Germinal center (tissue), 1 donor: ENCODE measurements around the gene GUCY1B1.
"Not testable (repeated sequence)": the region's sequence is repeated elsewhere in the genome, so short reads cannot be mapped to it uniquely, and the experiment has no call there.

Experiments
- DNase-seq: peaks from one replicate; pipeline ENCODE4 v3.0.0; 2012; ENCODE audit warnings: mixed read lengths, low spot score

Gene GUCY1B1

DNA sequence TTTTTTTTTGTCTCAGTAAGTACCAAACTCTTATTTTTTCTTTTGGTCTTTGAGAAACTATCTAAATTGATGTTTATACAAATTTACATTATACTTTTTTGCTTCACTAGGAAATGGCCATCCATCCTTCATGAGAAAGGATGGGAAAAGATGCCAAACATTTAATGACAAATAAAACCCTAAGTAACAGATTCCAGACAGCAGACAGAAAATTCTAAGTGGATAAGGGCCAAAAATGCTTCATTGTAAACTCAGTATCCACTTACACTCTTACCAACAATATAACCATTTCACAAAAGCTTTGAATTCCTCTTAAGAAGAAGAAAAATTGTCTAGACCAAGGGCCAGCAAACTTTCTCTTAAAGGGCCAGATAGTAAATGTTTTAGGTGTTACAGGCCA lies 3.5 kb downstream of the GUCY1B1 start:
- no peak for DNase-seq

GRCh38 chr4:155763551-155763950 lies 4.7 kb downstream of the GUCY1B1 start:
- no peak for DNase-seq

DNA sequence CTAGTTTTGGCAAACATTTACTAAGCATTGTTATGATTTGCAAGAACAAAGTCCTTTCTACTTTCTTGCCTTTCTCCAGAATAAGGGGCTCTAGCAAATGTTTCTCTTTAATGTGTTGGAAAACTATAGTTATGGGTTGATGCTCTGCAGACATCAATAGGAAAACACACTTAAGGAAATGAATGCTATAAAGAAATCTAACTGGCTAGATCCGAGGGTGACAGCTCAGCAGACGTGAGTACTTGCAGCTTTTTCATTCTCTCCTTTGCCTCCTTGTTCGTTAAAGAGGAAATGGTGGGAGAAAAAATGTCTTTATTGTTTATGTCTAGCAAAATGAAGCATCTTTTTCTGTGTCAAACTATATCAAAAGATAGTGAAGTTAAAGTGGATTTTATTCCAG lies 6.3 kb downstream of the GUCY1B1 start:
- DNase-seq: no peak

GRCh38 chr4:155766622-155767021 lies 7.8 kb downstream of the GUCY1B1 start:
- DNase-seq: no peak

DNA sequence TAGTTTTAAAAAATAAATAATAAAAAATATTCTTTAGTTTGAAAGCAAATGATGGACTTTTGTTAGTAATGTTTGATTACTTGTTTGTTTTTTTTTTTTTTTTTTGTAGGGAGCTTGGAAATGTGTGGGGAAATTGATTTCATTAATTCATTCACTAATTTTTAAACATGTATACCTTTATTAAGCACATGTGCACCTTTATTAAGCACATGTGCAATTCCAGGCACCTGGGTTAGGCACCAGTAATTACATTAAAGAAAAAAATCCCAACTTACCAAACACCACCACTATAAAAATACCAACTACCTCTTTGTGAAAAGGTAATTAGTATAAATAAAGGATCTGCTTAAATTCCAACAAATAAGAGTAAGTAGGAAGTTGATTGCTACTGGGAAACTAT lies 9.5 kb downstream of the GUCY1B1 start:
- no peak for DNase-seq

- DNase-seq: no peak
Observed at GRCh38 chr4:155769090-155769489, 10.3 kb downstream of the GUCY1B1 start.

DNA sequence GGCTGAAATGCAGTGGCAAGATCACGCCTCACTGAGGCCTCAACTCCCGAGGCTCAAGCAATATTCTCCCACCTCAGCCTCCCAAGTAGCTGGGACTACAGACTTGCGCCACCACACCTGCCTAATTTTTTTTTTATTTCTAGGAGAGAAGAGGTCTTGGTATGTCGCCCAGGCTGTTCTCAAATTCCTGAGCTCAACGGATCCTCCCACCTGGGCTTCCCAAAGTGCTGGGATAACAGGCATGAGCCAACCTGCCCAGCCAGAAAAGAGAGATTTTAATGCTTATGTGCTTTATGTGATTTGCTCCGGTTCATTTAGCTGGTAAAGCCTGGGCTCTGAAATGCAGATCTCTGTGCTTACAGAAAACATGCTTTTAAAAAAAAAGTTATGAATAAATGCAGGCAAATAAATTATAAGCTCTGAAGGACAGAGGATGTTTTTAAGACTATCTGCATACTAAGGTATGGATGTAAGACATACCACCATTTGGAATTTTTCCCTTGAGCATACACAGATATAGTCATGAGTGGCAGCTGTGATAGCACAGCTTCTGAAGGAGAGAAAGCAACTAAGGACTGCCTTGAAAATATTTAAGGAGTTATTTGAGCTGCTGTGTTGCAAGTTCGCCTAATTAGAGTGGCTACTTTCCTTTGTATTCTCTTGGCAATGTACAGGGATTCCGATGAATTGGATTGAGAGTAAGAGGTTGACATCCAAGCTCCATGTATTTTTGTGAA lies 13.8 kb downstream of the GUCY1B1 start:
- DNase-seq: no peak

- DNase-seq: no peak
Observed at GRCh38 chr4:155773196-155773800, 14.5 kb downstream of the GUCY1B1 start.

DNA sequence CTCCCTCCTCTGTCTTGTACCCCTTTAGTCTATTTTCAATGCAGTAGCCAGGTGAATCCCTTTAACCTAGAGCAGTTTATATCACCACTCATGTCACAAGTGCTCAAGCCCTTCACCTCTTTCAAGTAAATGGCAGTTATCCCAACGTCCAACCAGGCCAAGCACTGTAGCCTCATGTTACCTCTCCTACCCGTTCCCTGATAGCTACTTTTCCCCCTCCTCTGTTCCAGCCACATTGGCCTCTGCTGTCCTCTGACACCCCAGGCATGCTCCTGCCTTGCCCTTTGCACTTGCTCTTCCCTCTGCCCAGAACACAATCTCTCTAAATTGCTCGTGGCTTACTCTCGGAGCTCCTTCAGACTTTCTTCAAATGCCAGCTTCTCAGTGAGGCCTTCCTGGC lies 15.2 kb downstream of the GUCY1B1 start:
- no peak for DNase-seq

DNA sequence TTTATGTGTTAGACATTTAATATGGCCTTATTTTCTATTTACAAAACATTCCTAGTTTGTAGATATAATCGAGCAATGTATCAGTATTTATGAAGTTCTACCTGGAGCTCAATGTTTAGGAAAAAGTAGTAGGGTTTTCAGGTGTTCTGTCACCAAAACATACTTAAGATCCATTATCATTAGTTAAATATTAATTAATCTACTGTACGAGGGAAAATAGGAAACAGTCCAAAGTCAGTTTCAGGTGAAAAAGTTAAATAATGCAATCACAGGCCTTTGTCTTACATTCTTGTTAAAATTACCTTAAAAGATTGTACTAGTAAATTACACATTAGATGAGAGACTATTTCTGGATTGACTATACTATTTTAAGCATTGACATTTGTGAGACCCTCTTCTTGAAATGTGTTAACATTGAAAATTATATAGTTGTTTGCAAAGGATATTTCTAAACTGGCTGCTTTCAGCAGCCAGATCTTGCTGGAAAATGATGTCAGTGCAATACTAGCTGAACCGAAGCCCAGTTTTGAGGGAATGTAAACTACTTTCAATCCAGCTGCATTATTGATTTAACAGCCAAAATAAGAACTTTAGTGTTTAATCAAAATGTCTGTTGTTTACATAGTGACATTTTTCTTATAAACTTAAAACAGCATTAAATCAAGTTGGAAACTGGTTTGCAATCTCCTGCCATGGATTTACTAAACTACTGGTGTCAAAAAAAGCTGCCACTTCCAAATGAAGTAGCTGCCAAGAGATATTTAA lies 19.3 kb downstream of the GUCY1B1 start:
- DNase-seq: no peak

- DNase-seq: no peak
Observed at GRCh38 chr4:155780775-155781174, 22.0 kb downstream of the GUCY1B1 start.

DNA sequence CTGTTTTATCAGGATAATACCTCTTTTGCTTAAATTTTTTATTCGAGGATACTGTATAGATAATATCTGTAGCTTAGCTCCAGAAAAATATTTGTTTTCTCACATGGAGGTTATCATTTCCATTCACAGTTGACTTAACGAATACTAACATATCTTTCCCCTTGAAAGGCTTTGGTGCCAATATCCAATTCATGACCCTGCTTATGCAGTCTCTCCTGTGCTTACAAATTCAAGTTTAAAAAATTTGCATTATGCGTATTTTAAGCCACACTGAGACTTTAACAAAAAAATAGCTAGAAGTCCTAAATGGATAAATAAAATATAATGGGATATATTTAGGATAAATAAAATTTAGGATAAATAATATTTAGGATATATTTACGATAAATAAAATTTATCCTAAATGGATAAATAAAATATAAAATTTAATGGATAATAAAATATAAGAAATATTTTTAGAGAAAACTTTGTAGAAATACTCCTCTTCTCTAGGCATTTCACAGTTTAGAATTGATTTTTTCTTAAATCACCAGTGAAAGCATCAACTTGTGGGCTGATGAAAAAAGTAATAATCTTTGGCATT lies 22.5 kb downstream of the GUCY1B1 start:
- DNase-seq: no peak

DNA sequence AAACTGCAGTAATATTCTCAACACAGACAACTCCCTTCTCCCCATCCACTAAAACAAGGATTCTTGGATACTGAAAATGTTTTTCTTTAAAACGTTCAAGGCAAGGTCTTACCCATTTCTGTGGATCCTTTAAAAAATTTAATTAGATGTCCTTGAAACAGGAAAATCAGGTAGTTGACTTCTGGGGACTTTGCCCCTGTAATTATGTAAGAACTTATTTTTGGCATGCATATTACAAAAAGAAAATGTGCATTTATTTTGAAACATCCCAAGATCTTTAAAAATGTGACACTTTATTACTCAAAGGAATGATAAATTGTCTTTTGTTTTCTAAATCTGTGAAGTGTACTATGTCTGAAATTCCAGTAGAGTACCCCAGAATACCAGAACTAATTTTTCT lies 25.8 kb downstream of the GUCY1B1 start:
- no peak for DNase-seq

GRCh38 chr4:155785828-155786227 lies 27.0 kb downstream of the GUCY1B1 start:
- DNase-seq: no peak

GRCh38 chr4:155787113-155787710 lies 28.4 kb downstream of the GUCY1B1 start:
- DNase-seq: peak; percentile 10

DNA sequence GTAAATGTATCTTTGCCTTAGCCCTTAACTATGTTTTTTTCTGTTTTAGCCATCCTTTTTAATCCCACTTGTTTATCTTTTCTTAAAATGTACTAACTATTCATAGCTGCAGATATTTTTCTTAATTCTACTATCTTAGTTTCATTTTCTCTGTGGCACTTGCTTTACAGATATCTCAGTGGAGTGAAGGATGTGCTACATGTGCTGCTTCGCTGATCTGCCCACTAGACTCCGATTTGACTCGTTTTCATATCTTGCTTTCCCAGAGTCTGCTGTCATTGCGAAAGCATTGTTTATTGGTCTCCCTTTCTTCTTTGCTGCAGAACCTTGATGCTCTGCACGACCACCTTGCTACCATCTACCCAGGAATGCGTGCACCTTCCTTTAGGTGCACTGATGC lies 30.6 kb downstream of the GUCY1B1 start:
- no peak for DNase-seq

GRCh38 chr4:155789982-155790381 lies 31.2 kb downstream of the GUCY1B1 start:
- DNase-seq: no peak

GRCh38 chr4:155794589-155795236 lies 35.9 kb downstream of the GUCY1B1 start:
- no peak for DNase-seq

- DNase-seq: no peak
Observed at GRCh38 chr4:155795991-155796390, 37.2 kb downstream of the GUCY1B1 start.

GRCh38 chr4:155797581-155797980 lies 38.8 kb downstream of the GUCY1B1 start:
- DNase-seq: not testable (repeated sequence)

DNA sequence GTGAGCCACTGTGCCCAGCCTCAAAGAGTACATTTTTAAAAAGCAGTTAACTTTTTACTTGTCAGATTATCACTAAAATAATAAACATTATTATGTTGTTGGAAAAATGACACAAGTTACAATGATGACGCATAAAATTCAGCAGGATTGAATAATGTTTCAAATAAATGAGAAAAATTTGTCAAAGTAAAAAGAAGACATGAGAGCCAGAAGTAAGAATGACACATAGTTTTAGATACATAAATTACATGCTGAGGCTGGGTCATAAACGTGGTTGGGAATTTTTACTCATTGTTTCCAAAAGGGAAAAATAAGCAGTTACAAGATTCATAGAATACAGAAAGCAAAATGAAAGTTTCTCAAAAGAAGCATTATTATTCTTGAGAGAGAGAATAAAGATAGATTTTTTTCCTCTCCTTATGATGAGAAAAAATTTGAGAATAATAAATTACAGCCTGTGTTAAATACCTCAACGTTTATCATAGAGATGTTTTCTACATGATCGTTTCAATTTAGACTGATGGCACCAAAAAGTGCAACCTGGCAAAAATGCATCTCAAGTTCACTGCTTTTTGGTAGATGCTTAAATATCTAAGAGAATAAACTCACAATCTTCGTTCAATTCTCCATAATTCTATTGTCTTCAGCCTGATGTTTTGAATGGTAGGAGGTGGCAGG lies 40.4 kb downstream of the GUCY1B1 start:
- no peak for DNase-seq
